Smooth muscle cell (in vitro differentiated cells): Measurements from ENCODE around the gene EPG5. TPM values are rescaled to one million over a fixed set of nuclear protein-coding genes. Genes with fewer than 3 reads are reported as not detected.
"Not testable (repeated sequence)": the region's sequence is repeated elsewhere in the genome, so short reads cannot be mapped to it uniquely, and the experiment has no call there.

Experiments used
- DNase-seq: peaks from one replicate; lab custom pipeline; 2025; ENCODE audit not compliant: unreplicated experiment; lab: John Stamatoyannopoulos, UW
- H2AFZ ChIP-seq: fragments of 200-600 bp; sonication (generic); 2 replicates; pipeline ENCODE4 v1.6.0; 2016; ENCODE audit warnings: antibody characterized with exemption, low read depth, mild to moderate bottlenecking
- H3F3A ChIP-seq: fragments of 200-600 bp; sonication (generic); 2 replicates; pipeline ENCODE4 v1.6.0; 2017; ENCODE audit warnings: antibody characterized with exemption, low read depth
- H3K27ac ChIP-seq: fragments of 200-600 bp; sonication (generic); 2 replicates; pipeline ENCODE4 v1.5.1; 2016; ENCODE audit warnings: low read depth, mild to moderate bottlenecking
- H3K27me3 ChIP-seq: fragments of 200-600 bp; sonication (generic); 2 replicates; pipeline ENCODE4 v1.6.1; 2016; ENCODE audit warnings: low read depth, mild to moderate bottlenecking
- H3K36me3 ChIP-seq: fragments of 200-600 bp; sonication (generic); 2 replicates; pipeline ENCODE4 v1.5.1; 2016; ENCODE audit warnings: low read depth
- H3K4me1 ChIP-seq: fragments of 200-600 bp; sonication (generic); 2 replicates; pipeline ENCODE4 v1.5.1; 2016; ENCODE audit warnings: low read depth
- H3K4me2 ChIP-seq: fragments of 200-600 bp; sonication (generic); 2 replicates; pipeline ENCODE4 v1.6.0; 2016; ENCODE audit warnings: mild to moderate bottlenecking
- H3K4me3 ChIP-seq: fragments of 200-600 bp; sonication (generic); 2 replicates; pipeline ENCODE4 v1.5.1; 2016; ENCODE audit warnings: mild to moderate bottlenecking
- H3K79me2 ChIP-seq: fragments of 200-600 bp; sonication (generic); 2 replicates; pipeline ENCODE4 v1.6.0; 2016; ENCODE audit warnings: low read depth, mild to moderate bottlenecking
- H3K9ac ChIP-seq: fragments of 200-600 bp; sonication (generic); 2 replicates; pipeline ENCODE4 v1.6.0; 2016; ENCODE audit warnings: low read depth
- H3K9me3 ChIP-seq: fragments of 200-600 bp; sonication (generic); replicated peaks from 2 replicates; pipeline ENCODE4 v1.5.1; 2016; ENCODE audit warnings: low read depth
- H4K20me1 ChIP-seq: fragments of 200-600 bp; sonication (generic); 2 replicates; pipeline ENCODE4 v1.6.0; 2016; ENCODE audit warnings: low read depth
- CTCF ChIP-seq: fragments of 200-600 bp; sonication (generic); IDR thresholded peaks from 2 replicates; pipeline ENCODE4 v1.5.1; 2017; ENCODE audit warnings: borderline replicate concordance, mild to moderate bottlenecking, antibody characterized with exemption; ENCODE audit not compliant: insufficient read depth, poor library complexity, severe bottlenecking
- WGBS: methylation state at CpG from one replicate; pipeline ENCODE4 v1.1.7; 2016; ENCODE audit warnings: low lambda C conversion rate; 5-methylcytosine and 5-hydroxymethylcytosine counted together
- polyA plus RNA-seq: library from polyadenylated mRNA; unstranded; fragments of >200 nt; fragmentation: Nextera tagmentation; extraction: Ambion mirVana; gene quantifications from 2 replicates; pipeline ENCODE4 v1.2.1, GENCODE V29; 2016
- total RNA-seq: library from RNA; depleted of rRNA; stranded (reverse); fragments of >200 nt; gene quantifications from 2 replicates; pipeline ENCODE4 v1.2.3, GENCODE V29; 2014

The EPG5 gene
- total and polyA plus RNA-seq, 2 experiments from 2014 or later: 2.7 to 20.8 TPM

- Histone ChIP-seq H3F3A (peaks cover 11% of the 10 kb centered on the region), H3K36me3 (no peaks in the 10 kb centered on the region), H2AFZ (no peak overlapping the region), H3K9me3 (no peaks in the 10 kb centered on the region), H3K4me1 (no peaks in the 10 kb centered on the region), H4K20me1 (no peaks in the 10 kb centered on the region), H3K27me3 (no peaks in the 10 kb centered on the region), H3K4me3 (no peak overlapping the region), H3K27ac (peak overlapping the region; percentile 55), H3K9ac (no peak overlapping the region), H3K4me2 (peak overlapping the region; percentile 40), H3K79me2 (no peaks in the 10 kb centered on the region)
- no peak for DNase-seq
- 77% methylated on average over 5 of the region's 5 CpGs for WGBS
- no peak for TF ChIP-seq CTCF
Observed at GRCh38 chr18:45852631-45853030, 114.5 kb downstream of the EPG5 start.

- DNase-seq: no peak
- TF ChIP-seq CTCF: no peak
- Histone ChIP-seq H3K4me1 (no peaks in the 10 kb centered on the region), H3K79me2 (no peaks in the 10 kb centered on the region), H3F3A (peaks cover 11% of the 10 kb centered on the region), H2AFZ (no peak overlapping the region), H3K4me3 (no peak overlapping the region), H3K9ac (no peak overlapping the region), H3K27me3 (no peaks in the 10 kb centered on the region), H3K36me3 (no peaks in the 10 kb centered on the region), H3K9me3 (no peaks in the 10 kb centered on the region), H3K4me2 (peak overlapping the region; percentile 49), H3K27ac (peak overlapping the region; percentile 55), H4K20me1 (no peaks in the 10 kb centered on the region)
- 37% methylated on average over 10 of the region's 10 CpGs for WGBS
Observed at GRCh38 chr18:45851161-45851925, 115.8 kb downstream of the EPG5 start.

GRCh38 chr18:45850021-45850420, 117.1 kb downstream of the EPG5 start:
- H4K20me1 ChIP-seq: no peaks in the 10 kb centered on the region
- no peak overlapping the region for H3K9ac ChIP-seq
- DNase-seq: no peak
- peak overlapping the region; percentile 55 for H3K27ac ChIP-seq
- H3K4me3 ChIP-seq: no peak overlapping the region
- 87% methylated on average over 10 of the region's 10 CpGs for WGBS
- no peaks in the 10 kb centered on the region for H3K36me3 ChIP-seq
- peaks cover 11% of the 10 kb centered on the region for H3F3A ChIP-seq
- H3K4me2 ChIP-seq: no peak overlapping the region
- no peaks in the 10 kb centered on the region for H3K79me2 ChIP-seq
- no peak overlapping the region for H2AFZ ChIP-seq
- H3K27me3 ChIP-seq: no peaks in the 10 kb centered on the region
- no peaks in the 10 kb centered on the region for H3K9me3 ChIP-seq
- TF ChIP-seq CTCF: peak; percentile 26
- H3K4me1 ChIP-seq: peaks cover 4% of the 10 kb centered on the region

- no peaks in the 10 kb centered on the region for H3K9me3 ChIP-seq
- H3K4me3 ChIP-seq: no peak overlapping the region
- no peaks in the 10 kb centered on the region for H3K36me3 ChIP-seq
- H3K27ac ChIP-seq: no peak overlapping the region
- no peak overlapping the region for H3K9ac ChIP-seq
- no peak overlapping the region for H3K4me2 ChIP-seq
- no peak overlapping the region for H2AFZ ChIP-seq
- no peak for TF ChIP-seq CTCF
- peaks cover 11% of the 10 kb centered on the region for H3F3A ChIP-seq
- DNase-seq: no peak
- H4K20me1 ChIP-seq: no peaks in the 10 kb centered on the region
- peaks cover 4% of the 10 kb centered on the region for H3K4me1 ChIP-seq
- no peaks in the 10 kb centered on the region for H3K79me2 ChIP-seq
- 91% methylated on average over 7 of the region's 7 CpGs for WGBS
- H3K27me3 ChIP-seq: no peaks in the 10 kb centered on the region
Observed at GRCh38 chr18:45849529-45849928, 117.6 kb downstream of the EPG5 start.

GRCh38 chr18:45848643-45849042, 118.5 kb downstream of the EPG5 start:
- not testable (repeated sequence) for H3K9me3 ChIP-seq, H2AFZ ChIP-seq, H3K4me1 ChIP-seq, DNase-seq, H3K27ac ChIP-seq, H4K20me1 ChIP-seq, H3K4me2 ChIP-seq, H3K4me3 ChIP-seq, H3K27me3 ChIP-seq, H3K9ac ChIP-seq, H3K36me3 ChIP-seq, H3K79me2 ChIP-seq
- H3F3A ChIP-seq: peaks cover 11% of the 10 kb centered on the region
- 96% methylated on average over 13 of the region's 13 CpGs for WGBS
